HG02759 (cell line): ENCODE data around the gene RRP1.

Experiments used
- ATAC-seq: cut with Tn5 transposase; IDR thresholded peaks from one replicate; pipeline ENCODE4 v1.9.1; 2021; ENCODE audit warnings: mild to moderate bottlenecking, moderate library complexity; ENCODE audit not compliant: unreplicated experiment

RRP1 gene

GRCh38 chr21:43775190-43775589, 14.2 kb upstream of the RRP1 start:
- no peak for ATAC-seq

- peak; percentile 81 for ATAC-seq
These were observed 13.5 kb upstream of the RRP1 start, which contains the start of gene CSTB for GRCh38 chr21:43775795-43776430. Gene CSTB, minus strand, starts transcription at chr21:43776308. Its CDS starts 39 bp downstream, at chr21:43776269.

GRCh38 chr21:43777953-43778352, 11.4 kb upstream of the RRP1 start:
- ATAC-seq, result no peak

- ATAC-seq, result no peak
These were observed 10.7 kb upstream of the RRP1 start for GRCh38 chr21:43778469-43779335.

GRCh38 chr21:43779660-43780059, 9.7 kb upstream of the RRP1 start:
- ATAC-seq, result no peak

- no peak for ATAC-seq
These were observed 7.5 kb upstream of the RRP1 start for GRCh38 chr21:43781846-43782245.

GRCh38 chr21:43782431-43783097, 6.8 kb upstream of the RRP1 start:
- no peak for ATAC-seq

- ATAC-seq, result no peak
These were observed 6.2 kb upstream of the RRP1 start for GRCh38 chr21:43783098-43783700.

GRCh38 chr21:43785134-43785533, 4.2 kb upstream of the RRP1 start:
- no peak for ATAC-seq

- no peak for ATAC-seq
These were observed 3.0 kb upstream of the RRP1 start for GRCh38 chr21:43786300-43786806.

- no peak for ATAC-seq
These were observed 2.5 kb upstream of the RRP1 start for GRCh38 chr21:43786807-43787440.

GRCh38 chr21:43790010-43790524, 690 bp downstream of the RRP1 start:
- no peak for ATAC-seq

GRCh38 chr21:43792406-43792805, 3.0 kb downstream of the RRP1 start:
- no peak for ATAC-seq

GRCh38 chr21:43793243-43793642, 3.9 kb downstream of the RRP1 start:
- no peak for ATAC-seq

GRCh38 chr21:43794311-43794710, 4.9 kb downstream of the RRP1 start:
- no peak for ATAC-seq

GRCh38 chr21:43794857-43795256, 5.5 kb downstream of the RRP1 start:
- ATAC-seq, result no peak

GRCh38 chr21:43797415-43797814, 8.0 kb downstream of the RRP1 start:
- ATAC-seq, result no peak

- ATAC-seq, result no peak
These were observed 8.7 kb downstream of the RRP1 start for GRCh38 chr21:43797925-43798715.

- ATAC-seq, result no peak
These were observed 10.0 kb downstream of the RRP1 start for GRCh38 chr21:43799301-43799840.
